ENCODE results near the gene DGCR8. TPM values are rescaled to one million over a fixed set of nuclear protein-coding genes. Genes with fewer than 3 reads are reported as not detected.

The DGCR8 gene
- total RNA-seq, 1 experiment from 2014 or later, result 34.7 TPM

DNA sequence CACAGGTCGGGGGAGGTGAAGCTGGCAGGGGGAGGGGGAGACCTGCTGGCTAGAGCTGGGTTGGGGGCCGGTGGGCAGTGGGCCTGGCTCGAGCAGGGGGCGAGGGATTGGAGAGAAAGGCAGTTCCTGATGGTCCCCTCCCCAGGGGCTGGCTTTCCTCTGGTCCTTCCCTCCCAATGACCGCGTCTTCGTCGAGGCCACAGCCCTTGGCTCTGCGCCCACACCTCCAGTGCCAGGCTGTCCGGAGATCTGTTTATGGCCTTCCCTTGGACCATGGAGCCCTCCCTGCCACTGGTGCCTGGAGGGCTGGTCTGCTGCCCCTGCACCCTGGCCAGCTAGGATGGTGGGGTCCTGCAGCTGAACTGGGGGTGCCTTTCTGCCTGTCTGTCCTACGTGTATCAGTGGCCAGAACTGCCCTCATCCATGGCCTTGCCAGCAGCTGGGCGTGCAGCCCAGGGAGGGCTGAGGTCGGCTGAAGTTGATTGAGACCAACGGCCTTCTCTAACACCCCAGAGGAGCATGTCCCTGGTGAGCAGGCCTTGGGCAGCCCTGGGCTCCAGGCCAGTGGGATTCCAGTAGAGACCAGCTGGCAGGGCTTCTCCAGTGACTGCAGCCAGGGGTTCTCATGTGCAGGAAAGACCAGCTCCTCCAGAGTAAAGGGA lies 46.9 kb upstream of the DGCR8 start:
- Histone ChIP-seq H3K4me2 (no peak overlapping the region), H4K20me1 (ENCODE audit: insufficient read depth) (no peaks in the 10 kb centered on the region), H2AFZ (no peak overlapping the region), H3K4me3 (no peak overlapping the region), H3K4me1 (replicated peaks; ENCODE audit: insufficient read depth) (no peaks in the 10 kb centered on the region), H3K27ac (no peak overlapping the region), H3K9me3 (ENCODE audit: insufficient read depth, low read depth) (no peaks in the 10 kb centered on the region), H3K9me2 (ENCODE audit: insufficient read depth) (no peaks in the 10 kb centered on the region), H3K27me3 (ENCODE audit: insufficient read depth, low read depth) (no peaks in the 10 kb centered on the region), H3K36me3 (ENCODE audit: low read depth) (no peaks in the 10 kb centered on the region), H3F3A (ENCODE audit: insufficient read depth, low read depth) (no peaks in the 10 kb centered on the region), H3K79me2 (ENCODE audit: low read depth) (no peaks in the 10 kb centered on the region)
- no TSS peak for BruUV-seq (replicated peaks)
- ChIA-PET POLR2A (ENCODE audit: unreplicated experiment) (no interaction called here), CTCF (no interaction called here)
- TF ChIP-seq, protein P1, sequence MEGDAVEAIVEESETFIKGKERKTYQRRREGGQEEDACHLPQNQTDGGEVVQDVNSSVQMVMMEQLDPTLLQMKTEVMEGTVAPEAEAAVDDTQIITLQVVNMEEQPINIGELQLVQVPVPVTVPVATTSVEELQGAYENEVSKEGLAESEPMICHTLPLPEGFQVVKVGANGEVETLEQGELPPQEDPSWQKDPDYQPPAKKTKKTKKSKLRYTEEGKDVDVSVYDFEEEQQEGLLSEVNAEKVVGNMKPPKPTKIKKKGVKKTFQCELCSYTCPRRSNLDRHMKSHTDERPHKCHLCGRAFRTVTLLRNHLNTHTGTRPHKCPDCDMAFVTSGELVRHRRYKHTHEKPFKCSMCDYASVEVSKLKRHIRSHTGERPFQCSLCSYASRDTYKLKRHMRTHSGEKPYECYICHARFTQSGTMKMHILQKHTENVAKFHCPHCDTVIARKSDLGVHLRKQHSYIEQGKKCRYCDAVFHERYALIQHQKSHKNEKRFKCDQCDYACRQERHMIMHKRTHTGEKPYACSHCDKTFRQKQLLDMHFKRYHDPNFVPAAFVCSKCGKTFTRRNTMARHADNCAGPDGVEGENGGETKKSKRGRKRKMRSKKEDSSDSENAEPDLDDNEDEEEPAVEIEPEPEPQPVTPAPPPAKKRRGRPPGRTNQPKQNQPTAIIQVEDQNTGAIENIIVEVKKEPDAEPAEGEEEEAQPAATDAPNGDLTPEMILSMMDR (conservative IDR thresholded peaks at IDR 0.05), result no peak
- TF ChIP-seq EZH2 (IDR thresholded peaks at IDR 0.05; ENCODE audit: low read depth), result no peak
- DNase-seq, result no peak
- intact Hi-C loops (cut with micrococcal nuclease; ENCODE audit: unreplicated experiment), result no loop called here

DNA sequence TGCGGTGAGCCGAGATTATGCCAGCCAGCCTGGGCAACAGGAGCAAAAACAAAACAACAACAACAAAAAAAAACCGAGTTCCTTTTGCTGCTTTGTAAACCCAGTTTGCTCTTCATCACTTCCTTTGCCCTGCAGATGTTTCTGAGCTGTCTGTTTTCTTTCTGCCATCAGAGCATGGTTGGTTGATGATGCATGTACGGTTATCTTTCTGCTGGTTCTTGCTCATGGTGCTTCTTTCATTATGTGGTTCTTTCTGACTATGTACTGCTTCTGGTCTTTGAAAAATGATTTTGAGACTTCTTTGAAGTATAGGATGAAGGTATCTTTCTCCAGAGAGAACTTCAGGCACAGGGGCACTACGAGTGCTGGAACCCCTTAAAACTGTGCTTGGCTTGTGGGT lies 45.9 kb upstream of the DGCR8 start:
- Histone ChIP-seq H3K27me3 (ENCODE audit: insufficient read depth, low read depth) (no peaks in the 10 kb centered on the region), H3K36me3 (ENCODE audit: low read depth) (no peaks in the 10 kb centered on the region), H3K27ac (no peak overlapping the region), H2AFZ (no peak overlapping the region), H3K4me3 (no peak overlapping the region), H3K79me2 (ENCODE audit: low read depth) (no peaks in the 10 kb centered on the region), H3K4me2 (no peak overlapping the region), H4K20me1 (ENCODE audit: insufficient read depth) (no peaks in the 10 kb centered on the region), H3K9me3 (ENCODE audit: insufficient read depth, low read depth) (no peaks in the 10 kb centered on the region), H3K9me2 (ENCODE audit: insufficient read depth) (no peaks in the 10 kb centered on the region), H3K4me1 (replicated peaks; ENCODE audit: insufficient read depth) (no peaks in the 10 kb centered on the region), H3F3A (ENCODE audit: insufficient read depth, low read depth) (no peaks in the 10 kb centered on the region)
- ChIA-PET POLR2A (ENCODE audit: unreplicated experiment) (no interaction called here), CTCF (no interaction called here)
- BruUV-seq (replicated peaks), result no TSS peak
- intact Hi-C loops (cut with micrococcal nuclease; ENCODE audit: unreplicated experiment), result no loop called here
- no peak for DNase-seq
- TF ChIP-seq, protein P1 (conservative IDR thresholded peaks at IDR 0.05), result no peak
- no peak for TF ChIP-seq EZH2 (IDR thresholded peaks at IDR 0.05; ENCODE audit: low read depth)

DNA sequence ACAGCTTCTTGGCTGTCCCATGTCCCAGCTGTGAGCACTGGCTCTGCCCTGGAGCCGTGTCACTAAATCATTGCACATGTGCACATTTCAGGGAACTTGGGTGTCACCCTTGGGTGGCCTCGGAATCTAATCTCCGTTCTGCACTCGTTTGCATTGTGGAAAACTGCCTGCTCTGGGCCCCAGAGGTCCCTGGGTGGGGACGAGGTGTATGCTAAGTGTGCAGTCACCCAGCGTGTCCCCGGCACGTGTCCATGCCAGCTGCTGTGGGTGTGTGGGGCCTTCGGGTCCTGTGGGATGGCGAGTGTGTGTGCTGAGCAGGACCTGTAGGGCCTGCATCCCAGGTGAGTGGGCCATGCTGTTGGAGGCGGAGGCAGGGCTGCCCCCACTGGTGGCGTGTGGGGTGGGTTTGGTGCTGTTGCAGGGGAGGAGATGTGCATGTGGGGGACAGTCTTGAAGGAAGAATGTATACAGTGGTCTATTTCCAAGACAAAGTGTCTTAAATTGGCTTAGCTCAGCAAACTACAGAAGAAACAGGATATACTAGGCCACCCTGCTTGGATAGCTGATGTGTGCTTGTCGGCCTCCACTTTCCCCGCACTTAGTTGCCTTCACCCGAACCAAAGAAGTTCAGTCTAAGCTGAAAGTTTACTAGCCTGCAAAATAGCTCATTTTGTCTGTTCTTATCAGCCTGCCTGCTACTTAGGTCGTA lies 44.5 kb upstream of the DGCR8 start:
- Histone ChIP-seq H3K9me2 (ENCODE audit: insufficient read depth) (no peaks in the 10 kb centered on the region), H3K4me1 (replicated peaks; ENCODE audit: insufficient read depth) (no peaks in the 10 kb centered on the region), H3K27me3 (ENCODE audit: insufficient read depth, low read depth) (no peaks in the 10 kb centered on the region), H3K79me2 (ENCODE audit: low read depth) (no peaks in the 10 kb centered on the region), H4K20me1 (ENCODE audit: insufficient read depth) (no peaks in the 10 kb centered on the region), H3F3A (ENCODE audit: insufficient read depth, low read depth) (no peaks in the 10 kb centered on the region), H2AFZ (no peak overlapping the region), H3K27ac (no peak overlapping the region), H3K9me3 (ENCODE audit: insufficient read depth, low read depth) (no peaks in the 10 kb centered on the region), H3K4me2 (no peak overlapping the region), H3K36me3 (ENCODE audit: low read depth) (no peaks in the 10 kb centered on the region), H3K4me3 (no peak overlapping the region)
- CTCF ChIA-PET, result no interaction called here
- no peak for DNase-seq
- BruUV-seq (replicated peaks), result no TSS peak
- TF ChIP-seq EZH2 (IDR thresholded peaks at IDR 0.05; ENCODE audit: low read depth), result no peak
- TF ChIP-seq, protein P1 (conservative IDR thresholded peaks at IDR 0.05), result no peak
- intact Hi-C loops (cut with micrococcal nuclease; ENCODE audit: unreplicated experiment), result no loop called here
- POLR2A ChIA-PET (ENCODE audit: unreplicated experiment), result no interaction called here

Data from PC-9 (cell line).